HG03066 (cell line): Measurements from ENCODE around the gene RNF112.

Experiments used
- ATAC-seq: cut with Tn5 transposase; IDR thresholded peaks from one replicate; pipeline ENCODE4 v1.9.1; 2021; ENCODE audit warnings: low read depth; ENCODE audit not compliant: unreplicated experiment

RNF112 gene

GRCh38 chr17:19387921-19388521, 23.0 kb upstream of the RNF112 start:
- no peak for ATAC-seq

GRCh38 chr17:19388791-19389785, 21.9 kb upstream of the RNF112 start:
- no peak for ATAC-seq

GRCh38 chr17:19390951-19391350, 20.1 kb upstream of the RNF112 start:
- ATAC-seq, result no peak

- no peak for ATAC-seq
Observed at GRCh38 chr17:19391432-19391831, 19.6 kb upstream of the RNF112 start.

- no peak for ATAC-seq
Observed at GRCh38 chr17:19392303-19392702, 18.7 kb upstream of the RNF112 start.

- no peak for ATAC-seq
Observed at GRCh38 chr17:19397556-19398041, 13.4 kb upstream of the RNF112 start.

GRCh38 chr17:19398301-19399181, 12.5 kb upstream of the RNF112 start:
- no peak for ATAC-seq

GRCh38 chr17:19399750-19400450, 11.1 kb upstream of the RNF112 start:
- ATAC-seq, result no peak

GRCh38 chr17:19401321-19402010, 9.6 kb upstream of the RNF112 start:
- ATAC-seq, result no peak

GRCh38 chr17:19402171-19402570, 8.9 kb upstream of the RNF112 start:
- no peak for ATAC-seq

- ATAC-seq, result no peak
Observed at GRCh38 chr17:19403021-19403420, 8.0 kb upstream of the RNF112 start.

GRCh38 chr17:19404264-19404663, 6.8 kb upstream of the RNF112 start:
- no peak for ATAC-seq

GRCh38 chr17:19405114-19405513, 5.9 kb upstream of the RNF112 start:
- ATAC-seq, result no peak

GRCh38 chr17:19407601-19408345, 3.3 kb upstream of the RNF112 start:
- no peak for ATAC-seq

- no peak for ATAC-seq
Observed at GRCh38 chr17:19408346-19408710, 2.7 kb upstream of the RNF112 start.

- ATAC-seq, result no peak
Observed at GRCh38 chr17:19409066-19409465, 2.0 kb upstream of the RNF112 start.

- no peak for ATAC-seq
Observed at GRCh38 chr17:19409509-19409908, 1.5 kb upstream of the RNF112 start.

GRCh38 chr17:19410091-19410490, 941 bp upstream of the RNF112 start:
- ATAC-seq, result no peak

GRCh38 chr17:19411631-19412030, 599 bp downstream of the RNF112 start:
- no peak for ATAC-seq
